Fibroblast of lung (primary cell): Measurements from ENCODE around the gene MSI2. TPM values are rescaled to one million over a fixed set of nuclear protein-coding genes. Genes with fewer than 3 reads are reported as not detected.

ENCODE experiments used
- DNase-seq, 2 donors: peaks; one replicate each; pipeline versions ENCODE4 v3.0.0 to v3.0.0-alpha.2; 2010; ENCODE audit warnings: low read depth in 2 of 2
- H2AFZ ChIP-seq: 2 replicates; pipeline ENCODE4 v1.5.1; 2012; ENCODE audit warnings: low read length, control low read depth, inconsistent platforms
- H3K27ac ChIP-seq: 2 replicates; pipeline ENCODE4 v1.5.1; 2011; ENCODE audit warnings: low read length, control low read depth; ENCODE audit not compliant: insufficient read depth
- H3K27me3 ChIP-seq: 2 replicates; pipeline ENCODE4 v1.5.1; 2011; ENCODE audit warnings: mild to moderate bottlenecking, low read length; ENCODE audit not compliant: control insufficient read depth, insufficient read depth
- H3K36me3 ChIP-seq: 2 replicates; pipeline ENCODE4 v1.5.1; 2011; ENCODE audit warnings: low read length; ENCODE audit not compliant: control insufficient read depth, insufficient read depth
- H3K4me1 ChIP-seq: 2 replicates; pipeline ENCODE4 v1.5.1; 2011; ENCODE audit warnings: low read length; ENCODE audit not compliant: control insufficient read depth, insufficient read depth; ENCODE audit errors: extremely low read depth
- H3K4me2 ChIP-seq: 2 replicates; pipeline ENCODE4 v1.5.1; 2011; ENCODE audit warnings: low read length, control low read depth; ENCODE audit not compliant: insufficient read depth; ENCODE audit errors: extremely low read depth
- H3K4me3 ChIP-seq, 4 experiments: fragments of 200-600 bp in 1 of 4; sonication (generic) in 1 of 4; replicated peaks in 1 of 4; 2 replicates each; pipeline ENCODE4 v1.5.1; 2011 to 2016; ENCODE audit warnings: low read length in 4 of 4, low read depth in 3 of 4, mild to moderate bottlenecking in 3 of 4, control low read depth in 2 of 4, inconsistent platforms in 1 of 4, mixed read lengths in 1 of 4; ENCODE audit not compliant: insufficient read depth in 1 of 4; ENCODE audit errors: control extremely low read depth in 1 of 4
- H3K79me2 ChIP-seq: 2 replicates; pipeline ENCODE4 v1.5.1; 2012; ENCODE audit warnings: mild to moderate bottlenecking, low read length, inconsistent platforms; ENCODE audit not compliant: control insufficient read depth, insufficient read depth
- H3K9ac ChIP-seq: 2 replicates; pipeline ENCODE4 v1.5.1; 2011; ENCODE audit warnings: mild to moderate bottlenecking, low read length, control low read depth; ENCODE audit not compliant: insufficient read depth
- H3K9me3 ChIP-seq: 2 replicates; pipeline ENCODE4 v1.5.1; 2012; ENCODE audit warnings: low read depth, low read length; ENCODE audit not compliant: control insufficient read depth, insufficient read depth
- H4K20me1 ChIP-seq: 2 replicates; pipeline ENCODE4 v1.5.1; 2011; ENCODE audit warnings: low read length; ENCODE audit not compliant: control insufficient read depth, insufficient read depth; ENCODE audit errors: extremely low read depth
- EZH2 ChIP-seq: IDR thresholded peaks from 2 replicates; pipeline ENCODE4 v1.5.1; 2012; ENCODE audit warnings: low read length, control low read depth, mild to moderate bottlenecking; ENCODE audit errors: missing control alignments
- polyA plus RNA-seq, 2 donors: library from polyadenylated mRNA; depleted of rRNA in 1 of 2; stranded (reverse) in 1 of 2; unstranded in 1 of 2; fragments of >200 nt; gene quantifications; 2 replicates each; pipeline ENCODE4 v1.2.1, GENCODE V29; 2011 to 2012; ENCODE audit warnings: missing spikeins in 1 of 2
- total RNA-seq: library from RNA; depleted of rRNA; stranded (reverse); fragments of >200 nt; gene quantifications from 2 replicates; pipeline ENCODE4 v1.2.1, GENCODE V29; 2014
- TF ChIP-seq, protein P1 (sequence below), 2 donors: IDR thresholded peaks in 1 of 2; conservative IDR thresholded peaks in 1 of 2; 1 replicate in 1 of 2; 2 replicates in 1 of 2; pipeline ENCODE4 v1.5.1; 2011 to 2012; ENCODE audit warnings: low read length in 2 of 2, control low read depth in 1 of 2, inconsistent platforms in 1 of 2, low read depth in 1 of 2, mild to moderate bottlenecking in 1 of 2

The MSI2 gene
- total and polyA plus RNA-seq, 2 donors (not counting 1 experiment from before 2014, with no cell fraction given) = 6.8 to 14.2 TPM

GRCh38 chr17:57340160-57340981 is 84.0 kb downstream of the MSI2 start:
- DNase-seq = no peak
- H3K36me3 ChIP-seq = no peaks in the 10 kb centered on the region
- no peaks in the 10 kb centered on the region for H3K79me2 ChIP-seq
- no peak overlapping the region for H3K4me3 ChIP-seq
- no peaks in the 10 kb centered on the region for H3K9me3 ChIP-seq
- no peaks in the 10 kb centered on the region for H3K4me1 ChIP-seq
- H3K9ac ChIP-seq = no peak overlapping the region
- H3K27ac ChIP-seq = no peak overlapping the region
- TF ChIP-seq, protein P1, sequence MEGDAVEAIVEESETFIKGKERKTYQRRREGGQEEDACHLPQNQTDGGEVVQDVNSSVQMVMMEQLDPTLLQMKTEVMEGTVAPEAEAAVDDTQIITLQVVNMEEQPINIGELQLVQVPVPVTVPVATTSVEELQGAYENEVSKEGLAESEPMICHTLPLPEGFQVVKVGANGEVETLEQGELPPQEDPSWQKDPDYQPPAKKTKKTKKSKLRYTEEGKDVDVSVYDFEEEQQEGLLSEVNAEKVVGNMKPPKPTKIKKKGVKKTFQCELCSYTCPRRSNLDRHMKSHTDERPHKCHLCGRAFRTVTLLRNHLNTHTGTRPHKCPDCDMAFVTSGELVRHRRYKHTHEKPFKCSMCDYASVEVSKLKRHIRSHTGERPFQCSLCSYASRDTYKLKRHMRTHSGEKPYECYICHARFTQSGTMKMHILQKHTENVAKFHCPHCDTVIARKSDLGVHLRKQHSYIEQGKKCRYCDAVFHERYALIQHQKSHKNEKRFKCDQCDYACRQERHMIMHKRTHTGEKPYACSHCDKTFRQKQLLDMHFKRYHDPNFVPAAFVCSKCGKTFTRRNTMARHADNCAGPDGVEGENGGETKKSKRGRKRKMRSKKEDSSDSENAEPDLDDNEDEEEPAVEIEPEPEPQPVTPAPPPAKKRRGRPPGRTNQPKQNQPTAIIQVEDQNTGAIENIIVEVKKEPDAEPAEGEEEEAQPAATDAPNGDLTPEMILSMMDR (conservative IDR thresholded peaks at IDR 0.05 in 1 of 2, IDR thresholded peaks at IDR 0.05 in 1 of 2; ENCODE audit: low read depth in 1 of 2, low read length in 2 of 2) = no peak
- no peak for TF ChIP-seq EZH2
- no peaks in the 10 kb centered on the region for H3K27me3 ChIP-seq
- H2AFZ ChIP-seq = no peak overlapping the region
- H4K20me1 ChIP-seq = no peaks in the 10 kb centered on the region
- H3K4me2 ChIP-seq = no peak overlapping the region

- no peaks in the 10 kb centered on the region for H3K27me3 ChIP-seq
- H3K9me3 ChIP-seq = no peaks in the 10 kb centered on the region
- no peak overlapping the region for H3K9ac ChIP-seq
- H3K4me3 ChIP-seq = no peak overlapping the region
- no peaks in the 10 kb centered on the region for H3K4me1 ChIP-seq
- no peaks in the 10 kb centered on the region for H3K36me3 ChIP-seq
- no peak overlapping the region for H3K27ac ChIP-seq
- no peak overlapping the region for H2AFZ ChIP-seq
- DNase-seq = no peak
- H3K79me2 ChIP-seq = no peaks in the 10 kb centered on the region
- TF ChIP-seq EZH2 = no peak
- TF ChIP-seq, protein P1 (conservative IDR thresholded peaks at IDR 0.05 in 1 of 2, IDR thresholded peaks at IDR 0.05 in 1 of 2; ENCODE audit: low read depth in 1 of 2, low read length in 2 of 2) = no peak
- H4K20me1 ChIP-seq = no peaks in the 10 kb centered on the region
- no peak overlapping the region for H3K4me2 ChIP-seq
Measured at GRCh38 chr17:57341611-57342540, 85.6 kb downstream of the MSI2 start.

DNA sequence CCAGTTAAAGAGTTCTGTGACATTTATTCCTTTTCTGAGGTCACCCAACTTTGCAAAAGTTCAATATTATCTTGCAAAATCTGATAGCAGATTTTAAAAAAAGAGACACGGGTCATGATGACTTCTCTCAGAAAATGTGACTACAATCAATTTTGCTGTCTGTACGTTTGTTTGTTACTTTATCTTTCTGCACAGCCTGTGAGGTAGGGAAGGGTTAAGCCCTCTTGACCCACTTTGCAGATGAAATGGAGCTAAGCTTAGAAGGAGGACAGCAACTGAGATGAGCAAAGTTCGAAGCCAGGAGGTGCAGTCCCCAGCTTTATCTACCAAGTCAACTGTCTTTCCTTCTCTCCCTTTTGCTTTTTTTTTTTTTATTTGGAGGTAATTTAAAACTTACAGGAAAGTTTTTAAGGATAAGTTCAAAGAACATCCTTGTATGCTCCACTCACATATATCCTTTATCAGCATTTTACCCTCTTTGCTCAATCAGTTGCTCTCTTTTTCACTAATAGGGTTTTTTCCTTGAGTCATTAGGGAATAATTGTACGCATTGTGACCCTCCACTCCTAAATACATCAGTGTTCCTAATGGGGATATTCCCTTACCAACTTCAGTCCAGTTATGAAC is 86.8 kb downstream of the MSI2 start:
- Histone ChIP-seq H4K20me1 (no peaks in the 10 kb centered on the region), H3K4me2 (no peak overlapping the region), H3K27ac (no peak overlapping the region), H2AFZ (no peak overlapping the region), H3K9ac (no peak overlapping the region), H3K4me1 (no peaks in the 10 kb centered on the region), H3K36me3 (no peaks in the 10 kb centered on the region), H3K9me3 (no peaks in the 10 kb centered on the region), H3K4me3 (no peak overlapping the region), H3K79me2 (no peaks in the 10 kb centered on the region), H3K27me3 (no peaks in the 10 kb centered on the region)
- TF ChIP-seq, protein P1 (conservative IDR thresholded peaks at IDR 0.05 in 1 of 2, IDR thresholded peaks at IDR 0.05 in 1 of 2; ENCODE audit: low read depth in 1 of 2, low read length in 2 of 2) = no peak
- TF ChIP-seq EZH2 = no peak
- no peak for DNase-seq
